HEK293 (cell line): Measurements from ENCODE around the gene SUMF1.
A peak's percentile ranks its signal among the peaks of the same experiment; 100 is the strongest.

Experiments used
- BCL11A ChIP-seq: fragments of 450-650 bp; formaldehyde crosslinking; IDR thresholded peaks from 2 replicates; pipeline ENCODE4 v1.5.1; 2016; ENCODE audit warnings: low read depth, missing biosample characterization, missing genetic modification characterization
- GLIS1 ChIP-seq: fragments of 450-650 bp; formaldehyde crosslinking; IDR thresholded peaks from 2 replicates; pipeline ENCODE4 v1.5.1; 2016; ENCODE audit warnings: missing biosample characterization, missing genetic modification characterization
- HOXA7 ChIP-seq: sonication (generic); formaldehyde crosslinking; IDR thresholded peaks from 2 replicates; pipeline ENCODE4 v1.8.1; 2022; ENCODE audit warnings: missing genetic modification reagents, borderline replicate concordance
- SCRT2 ChIP-seq: fragments of 450-650 bp; formaldehyde crosslinking; IDR thresholded peaks from 2 replicates; pipeline ENCODE4 v1.5.1; 2016; ENCODE audit warnings: missing biosample characterization, missing genetic modification characterization
- SP7 ChIP-seq: fragments of 450-650 bp; formaldehyde crosslinking; IDR thresholded peaks from 2 replicates; pipeline ENCODE4 v1.5.1; 2016; ENCODE audit warnings: missing biosample characterization, missing genetic modification characterization
- YY1 ChIP-seq: fragments of 450-650 bp; formaldehyde crosslinking; IDR thresholded peaks from 2 replicates; pipeline ENCODE4 v1.5.1; 2018; ENCODE audit warnings: missing biosample characterization, missing genetic modification characterization
- ZBTB1 ChIP-seq: fragments of 450-650 bp; formaldehyde crosslinking; IDR thresholded peaks from 2 replicates; pipeline ENCODE4 v1.5.1; 2016; ENCODE audit warnings: missing biosample characterization, missing genetic modification characterization
- ZNF132 ChIP-seq: fragments of 450-650 bp; formaldehyde crosslinking; IDR thresholded peaks from 2 replicates; pipeline ENCODE4 v1.5.1; 2017; ENCODE audit warnings: missing biosample characterization, missing genetic modification characterization, borderline replicate concordance
- ZNF174 ChIP-seq: fragments of 450-650 bp; formaldehyde crosslinking; IDR thresholded peaks from 2 replicates; pipeline ENCODE4 v1.5.0; 2017; ENCODE audit warnings: missing biosample characterization, mild to moderate bottlenecking, missing genetic modification characterization
- ZNF184 ChIP-seq: fragments of 450-650 bp; IDR thresholded peaks from 2 replicates; pipeline ENCODE4 v1.5.1; 2018; ENCODE audit warnings: missing biosample characterization, mild to moderate bottlenecking, missing genetic modification characterization
- ZNF2 ChIP-seq: fragments of 450-650 bp; formaldehyde crosslinking; IDR thresholded peaks from 2 replicates; pipeline ENCODE4 v1.5.1; 2016; ENCODE audit warnings: missing biosample characterization, missing genetic modification characterization
- ZNF221 ChIP-seq: fragments of 450-650 bp; formaldehyde crosslinking; IDR thresholded peaks from 2 replicates; pipeline ENCODE4 v1.5.1; 2017; ENCODE audit warnings: missing biosample characterization, missing genetic modification characterization, borderline replicate concordance
- ZNF24 ChIP-seq: fragments of 450-650 bp; formaldehyde crosslinking; IDR thresholded peaks from 2 replicates; pipeline ENCODE4 v1.5.1; 2016; ENCODE audit warnings: missing biosample characterization, missing genetic modification characterization
- ZNF266 ChIP-seq: fragments of 450-650 bp; formaldehyde crosslinking; IDR thresholded peaks from 2 replicates; pipeline ENCODE4 v1.5.1; 2016; ENCODE audit warnings: missing biosample characterization, missing genetic modification characterization, low read depth
- ZNF311 ChIP-seq: fragments of 450-650 bp; formaldehyde crosslinking; IDR thresholded peaks from 2 replicates; pipeline ENCODE4 v1.5.1; 2017; ENCODE audit warnings: missing biosample characterization, missing genetic modification characterization, borderline replicate concordance
- ZNF391 ChIP-seq: fragments of 450-650 bp; formaldehyde crosslinking; IDR thresholded peaks from 2 replicates; pipeline ENCODE4 v1.5.1; 2016; ENCODE audit warnings: low read depth, missing biosample characterization, missing genetic modification characterization, borderline replicate concordance
- ZNF510 ChIP-seq: fragments of 450-650 bp; formaldehyde crosslinking; IDR thresholded peaks from 2 replicates; pipeline ENCODE4 v1.5.1; 2018; ENCODE audit warnings: mild to moderate bottlenecking, missing genetic modification characterization, missing biosample characterization; ENCODE audit not compliant: insufficient replicate concordance
- ZNF621 ChIP-seq: fragments of 450-650 bp; formaldehyde crosslinking; IDR thresholded peaks from 2 replicates; pipeline ENCODE4 v1.5.1; 2017; ENCODE audit warnings: missing biosample characterization, missing genetic modification characterization
- ZNF623 ChIP-seq: fragments of 450-650 bp; formaldehyde crosslinking; IDR thresholded peaks from 2 replicates; pipeline ENCODE4 v1.5.1; 2016; ENCODE audit warnings: missing biosample characterization, missing genetic modification characterization
- ZNF624 ChIP-seq: fragments of 450-650 bp; formaldehyde crosslinking; IDR thresholded peaks from 2 replicates; pipeline ENCODE4 v1.5.1; 2017; ENCODE audit warnings: missing biosample characterization, missing genetic modification characterization
- ZNF658 ChIP-seq: fragments of 450-650 bp; formaldehyde crosslinking; IDR thresholded peaks from 2 replicates; pipeline ENCODE4; 2016; ENCODE audit warnings: missing biosample characterization, missing genetic modification characterization
- ZNF660 ChIP-seq: fragments of 450-650 bp; IDR thresholded peaks from 2 replicates; pipeline ENCODE4 v1.5.1; 2018; ENCODE audit warnings: missing biosample characterization, mild to moderate bottlenecking, missing genetic modification characterization
- ZNF677 ChIP-seq: fragments of 450-650 bp; IDR thresholded peaks from 2 replicates; pipeline ENCODE4 v1.5.0; 2018; ENCODE audit warnings: missing biosample characterization, mild to moderate bottlenecking, missing genetic modification characterization, moderate library complexity
- ZNF701 ChIP-seq: fragments of 450-650 bp; formaldehyde crosslinking; IDR thresholded peaks from 2 replicates; pipeline ENCODE4 v1.5.1; 2016; ENCODE audit warnings: missing biosample characterization, missing genetic modification characterization
- ZNF785 ChIP-seq: fragments of 450-650 bp; formaldehyde crosslinking; IDR thresholded peaks from 2 replicates; pipeline ENCODE4 v1.5.1; 2016; ENCODE audit warnings: missing biosample characterization, missing genetic modification characterization
- ZXDB ChIP-seq: fragments of 450-650 bp; formaldehyde crosslinking; IDR thresholded peaks from 2 replicates; pipeline ENCODE4 v1.5.1; 2016; ENCODE audit warnings: missing biosample characterization, missing genetic modification characterization
- TF ChIP-seq, protein P1 (sequence below): fragments of 450-650 bp; formaldehyde crosslinking; IDR thresholded peaks from 2 replicates; pipeline ENCODE4 v1.5.1; 2016; ENCODE audit warnings: missing biosample characterization, missing genetic modification characterization, borderline replicate concordance
- TF ChIP-seq, protein P2 (sequence below): IDR thresholded peaks from 2 replicates; pipeline ENCODE4 v1.6.1; 2011; ENCODE audit warnings: mild to moderate bottlenecking, low read depth, low read length, borderline replicate concordance
- TF ChIP-seq, protein P3 (sequence below): fragments of 450-650 bp; formaldehyde crosslinking; IDR thresholded peaks from 2 replicates; pipeline ENCODE4 v1.5.1; 2017; ENCODE audit warnings: missing biosample characterization, missing genetic modification characterization
- TF ChIP-seq, protein P4 (sequence below): fragments of 450-650 bp; formaldehyde crosslinking; IDR thresholded peaks from 2 replicates; pipeline ENCODE4 v1.5.1; 2016; ENCODE audit warnings: missing biosample characterization, missing genetic modification characterization
- TF ChIP-seq, protein P5 (sequence below): fragments of 450-650 bp; formaldehyde crosslinking; IDR thresholded peaks from 2 replicates; pipeline ENCODE4 v1.5.1; 2017; ENCODE audit warnings: missing biosample characterization, missing genetic modification characterization
- TF ChIP-seq, protein P6 (sequence below): sonication (generic); formaldehyde crosslinking; IDR thresholded peaks from 2 replicates; pipeline ENCODE4 v1.8.1; 2022; ENCODE audit warnings: mild to moderate bottlenecking, moderate library complexity, missing genetic modification reagents

SUMF1 gene

DNA sequence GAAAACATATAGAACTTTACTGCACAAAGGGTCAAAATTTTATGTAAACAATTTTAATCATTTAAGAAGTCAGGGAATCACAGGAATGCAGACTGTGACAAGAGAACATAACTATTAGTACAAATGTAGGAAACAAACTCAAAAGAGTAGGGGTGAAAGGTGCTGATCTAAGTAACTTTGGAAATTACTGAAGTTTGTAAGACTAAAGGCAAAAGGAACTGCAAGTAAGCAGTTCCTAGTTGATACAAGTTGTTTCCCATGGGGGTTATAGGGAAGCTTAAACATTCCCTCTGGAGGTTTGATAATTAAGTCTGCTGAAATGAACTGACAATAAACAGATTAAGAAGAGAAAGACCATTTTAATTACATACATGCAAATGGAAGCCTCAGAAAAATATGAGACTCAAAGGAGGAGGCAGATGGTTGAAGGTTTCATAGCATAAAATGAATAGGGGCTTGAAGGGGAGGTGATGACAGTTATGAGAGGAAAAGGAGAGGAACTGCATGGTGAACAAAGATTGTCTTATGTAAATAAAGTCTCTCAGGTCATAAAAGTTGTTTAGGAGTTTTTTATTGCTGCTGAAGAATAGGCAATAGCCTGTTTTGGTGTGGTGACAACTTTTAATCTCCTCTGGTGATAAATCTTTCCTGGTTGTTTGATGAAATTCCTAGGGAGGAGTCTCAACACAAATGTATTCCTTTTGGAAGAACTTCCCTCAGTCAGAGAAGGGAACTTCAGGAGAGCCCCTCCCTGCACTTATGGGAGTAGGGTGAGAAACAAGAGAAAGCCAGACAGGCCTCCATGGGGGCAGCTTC, 146.8 kb downstream of the SUMF1 start (continued):
- TF ChIP-seq, protein P1, sequence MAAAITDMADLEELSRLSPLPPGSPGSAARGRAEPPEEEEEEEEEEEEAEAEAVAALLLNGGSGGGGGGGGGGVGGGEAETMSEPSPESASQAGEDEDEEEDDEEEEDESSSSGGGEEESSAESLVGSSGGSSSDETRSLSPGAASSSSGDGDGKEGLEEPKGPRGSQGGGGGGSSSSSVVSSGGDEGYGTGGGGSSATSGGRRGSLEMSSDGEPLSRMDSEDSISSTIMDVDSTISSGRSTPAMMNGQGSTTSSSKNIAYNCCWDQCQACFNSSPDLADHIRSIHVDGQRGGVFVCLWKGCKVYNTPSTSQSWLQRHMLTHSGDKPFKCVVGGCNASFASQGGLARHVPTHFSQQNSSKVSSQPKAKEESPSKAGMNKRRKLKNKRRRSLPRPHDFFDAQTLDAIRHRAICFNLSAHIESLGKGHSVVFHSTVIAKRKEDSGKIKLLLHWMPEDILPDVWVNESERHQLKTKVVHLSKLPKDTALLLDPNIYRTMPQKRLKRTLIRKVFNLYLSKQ (tag by site-specific recombination) = no peak
- TF ChIP-seq ZNF174 (tag by site-specific recombination) (no peak), ZNF624 (tag by site-specific recombination) (no peak), SP7 (tag by site-specific recombination) (peak; percentile 94), ZNF701 (tag by site-specific recombination) (no peak), ZNF623 (tag by site-specific recombination) (no peak), ZNF24 (tag by site-specific recombination) (peak; percentile 43; the same call in 1 of the 2 replicates), ZNF621 (tag by site-specific recombination) (no peak), YY1 (tag by site-specific recombination) (peak; percentile 32; the same call in 1 of the 2 replicates), ZNF184 (tag by site-specific recombination) (0 out of 2 replicates have a peak, but pooled peaks have one; percentile 46), ZNF785 (tag by site-specific recombination) (no peak), ZNF266 (tag by site-specific recombination) (no peak), ZNF221 (tag by site-specific recombination) (no peak), ZNF2 (tag by site-specific recombination) (peak; percentile 52; the same call in 1 of the 2 replicates), ZBTB1 (no peak), ZXDB (tag by site-specific recombination) (peak; percentile 63; the same call in 1 of the 2 replicates), HOXA7 (CRISPR knock-in tag) (no peak), ZNF510 (tag by site-specific recombination) (peak; percentile 58), ZNF132 (tag by site-specific recombination) (no peak), ZNF658 (tag by site-specific recombination) (no peak), BCL11A (peak; percentile 73; the same call in 1 of the 2 replicates), ZNF391 (tag by site-specific recombination) (no peak), SCRT2 (no peak), ZNF311 (tag by site-specific recombination) (no peak), GLIS1 (no peak), ZNF677 (tag by site-specific recombination) (no peak), ZNF660 (tag by site-specific recombination) (no peak)
- TF ChIP-seq, protein P2, sequence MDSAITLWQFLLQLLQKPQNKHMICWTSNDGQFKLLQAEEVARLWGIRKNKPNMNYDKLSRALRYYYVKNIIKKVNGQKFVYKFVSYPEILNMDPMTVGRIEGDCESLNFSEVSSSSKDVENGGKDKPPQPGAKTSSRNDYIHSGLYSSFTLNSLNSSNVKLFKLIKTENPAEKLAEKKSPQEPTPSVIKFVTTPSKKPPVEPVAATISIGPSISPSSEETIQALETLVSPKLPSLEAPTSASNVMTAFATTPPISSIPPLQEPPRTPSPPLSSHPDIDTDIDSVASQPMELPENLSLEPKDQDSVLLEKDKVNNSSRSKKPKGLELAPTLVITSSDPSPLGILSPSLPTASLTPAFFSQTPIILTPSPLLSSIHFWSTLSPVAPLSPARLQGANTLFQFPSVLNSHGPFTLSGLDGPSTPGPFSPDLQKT = no peak
- TF ChIP-seq, protein P3, sequence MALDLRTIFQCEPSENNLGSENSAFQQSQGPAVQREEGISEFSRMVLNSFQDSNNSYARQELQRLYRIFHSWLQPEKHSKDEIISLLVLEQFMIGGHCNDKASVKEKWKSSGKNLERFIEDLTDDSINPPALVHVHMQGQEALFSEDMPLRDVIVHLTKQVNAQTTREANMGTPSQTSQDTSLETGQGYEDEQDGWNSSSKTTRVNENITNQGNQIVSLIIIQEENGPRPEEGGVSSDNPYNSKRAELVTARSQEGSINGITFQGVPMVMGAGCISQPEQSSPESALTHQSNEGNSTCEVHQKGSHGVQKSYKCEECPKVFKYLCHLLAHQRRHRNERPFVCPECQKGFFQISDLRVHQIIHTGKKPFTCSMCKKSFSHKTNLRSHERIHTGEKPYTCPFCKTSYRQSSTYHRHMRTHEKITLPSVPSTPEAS = no peak
- TF ChIP-seq, protein P4, sequence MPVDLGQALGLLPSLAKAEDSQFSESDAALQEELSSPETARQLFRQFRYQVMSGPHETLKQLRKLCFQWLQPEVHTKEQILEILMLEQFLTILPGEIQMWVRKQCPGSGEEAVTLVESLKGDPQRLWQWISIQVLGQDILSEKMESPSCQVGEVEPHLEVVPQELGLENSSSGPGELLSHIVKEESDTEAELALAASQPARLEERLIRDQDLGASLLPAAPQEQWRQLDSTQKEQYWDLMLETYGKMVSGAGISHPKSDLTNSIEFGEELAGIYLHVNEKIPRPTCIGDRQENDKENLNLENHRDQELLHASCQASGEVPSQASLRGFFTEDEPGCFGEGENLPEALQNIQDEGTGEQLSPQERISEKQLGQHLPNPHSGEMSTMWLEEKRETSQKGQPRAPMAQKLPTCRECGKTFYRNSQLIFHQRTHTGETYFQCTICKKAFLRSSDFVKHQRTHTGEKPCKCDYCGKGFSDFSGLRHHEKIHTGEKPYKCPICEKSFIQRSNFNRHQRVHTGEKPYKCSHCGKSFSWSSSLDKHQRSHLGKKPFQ (tag by site-specific recombination) = peak; percentile 80
- TF ChIP-seq, protein P5, sequence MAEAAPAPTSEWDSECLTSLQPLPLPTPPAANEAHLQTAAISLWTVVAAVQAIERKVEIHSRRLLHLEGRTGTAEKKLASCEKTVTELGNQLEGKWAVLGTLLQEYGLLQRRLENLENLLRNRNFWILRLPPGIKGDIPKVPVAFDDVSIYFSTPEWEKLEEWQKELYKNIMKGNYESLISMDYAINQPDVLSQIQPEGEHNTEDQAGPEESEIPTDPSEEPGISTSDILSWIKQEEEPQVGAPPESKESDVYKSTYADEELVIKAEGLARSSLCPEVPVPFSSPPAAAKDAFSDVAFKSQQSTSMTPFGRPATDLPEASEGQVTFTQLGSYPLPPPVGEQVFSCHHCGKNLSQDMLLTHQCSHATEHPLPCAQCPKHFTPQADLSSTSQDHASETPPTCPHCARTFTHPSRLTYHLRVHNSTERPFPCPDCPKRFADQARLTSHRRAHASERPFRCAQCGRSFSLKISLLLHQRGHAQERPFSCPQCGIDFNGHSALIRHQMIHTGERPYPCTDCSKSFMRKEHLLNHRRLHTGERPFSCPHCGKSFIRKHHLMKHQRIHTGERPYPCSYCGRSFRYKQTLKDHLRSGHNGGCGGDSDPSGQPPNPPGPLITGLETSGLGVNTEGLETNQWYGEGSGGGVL = peak; percentile 55; the same call in 1 of the 2 replicates
- TF ChIP-seq, protein P6, sequence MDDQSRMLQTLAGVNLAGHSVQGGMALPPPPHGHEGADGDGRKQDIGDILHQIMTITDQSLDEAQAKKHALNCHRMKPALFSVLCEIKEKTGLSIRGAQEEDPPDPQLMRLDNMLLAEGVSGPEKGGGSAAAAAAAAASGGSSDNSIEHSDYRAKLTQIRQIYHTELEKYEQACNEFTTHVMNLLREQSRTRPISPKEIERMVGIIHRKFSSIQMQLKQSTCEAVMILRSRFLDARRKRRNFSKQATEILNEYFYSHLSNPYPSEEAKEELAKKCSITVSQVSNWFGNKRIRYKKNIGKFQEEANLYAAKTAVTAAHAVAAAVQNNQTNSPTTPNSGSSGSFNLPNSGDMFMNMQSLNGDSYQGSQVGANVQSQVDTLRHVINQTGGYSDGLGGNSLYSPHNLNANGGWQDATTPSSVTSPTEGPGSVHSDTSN (CRISPR knock-in tag) = no peak
